CD4-positive, CD25-positive, alpha-beta regulatory T cell (primary cell): ENCODE results near the gene OPN5. TPM values are rescaled to one million over a fixed set of nuclear protein-coding genes. Genes with fewer than 3 reads are reported as not detected.

ENCODE experiments used
- ATAC-seq, 2 donors: fragments of 150-1000 bp; cut with Tn5 transposase; one replicate each; pipeline ENCODE4 v1.10.0; 2021; ENCODE audit warnings: low read depth in 2 of 2, moderate number of reproducible peaks in 2 of 2, moderate library complexity in 1 of 2
- DNase-seq, 3 donors: peaks; one replicate each; pipeline versions ENCODE4 v3.0.0 to v3.0.0-alpha.2; 2012 to 2022; ENCODE audit warnings: mixed read lengths in 1 of 3
- H3K27ac ChIP-seq: one replicate; pipeline ENCODE4 v1.7.0; 2013; ENCODE audit warnings: mild to moderate bottlenecking, low read length; ENCODE audit not compliant: insufficient read depth, poor library complexity, severe bottlenecking
- H3K27me3 ChIP-seq: one replicate; pipeline ENCODE4 v1.7.0; 2013; ENCODE audit warnings: low read length; ENCODE audit not compliant: control insufficient read depth, insufficient read depth
- H3K36me3 ChIP-seq: one replicate; pipeline ENCODE4 v1.7.0; 2013; ENCODE audit warnings: mild to moderate bottlenecking, low read length, moderate library complexity; ENCODE audit not compliant: control insufficient read depth, insufficient read depth
- H3K4me1 ChIP-seq: 2 replicates; pipeline ENCODE4 v1.7.0; 2013; ENCODE audit warnings: mild to moderate bottlenecking, low read length; ENCODE audit not compliant: insufficient read depth, control insufficient read depth, poor library complexity, severe bottlenecking
- H3K4me3 ChIP-seq: one replicate; pipeline ENCODE4 v1.7.0; 2013; ENCODE audit warnings: low read depth, mild to moderate bottlenecking, low read length, moderate library complexity
- H3K9me3 ChIP-seq, 2 experiments: 1 replicate in 1 of 2; 2 replicates in 1 of 2; pipeline ENCODE4 v1.7.0; 2013; ENCODE audit warnings: low read length in 2 of 2, mild to moderate bottlenecking in 1 of 2, moderate library complexity in 1 of 2; ENCODE audit not compliant: control insufficient read depth in 2 of 2
- H3K27ac Mint-ChIP-seq, 3 donors: one replicate each; pipeline ENCODE4 v1.8.0; 2020 to 2022; ENCODE audit warnings: mild to moderate bottlenecking in 3 of 3, mixed read lengths in 3 of 3, moderate library complexity in 2 of 3
- H3K27me3 Mint-ChIP-seq: one replicate; pipeline ENCODE4 v1.8.0; 2022; ENCODE audit warnings: mild to moderate bottlenecking, mixed read lengths
- H3K36me3 Mint-ChIP-seq: one replicate; pipeline ENCODE4 v1.8.0; 2020; ENCODE audit warnings: mixed read lengths
- H3K4me1 Mint-ChIP-seq, 4 donors: one replicate each; pipeline ENCODE4 v1.8.0; 2020 to 2022; ENCODE audit warnings: mixed read lengths in 4 of 4, mild to moderate bottlenecking in 1 of 4
- H3K4me3 Mint-ChIP-seq, 4 donors: one replicate each; pipeline ENCODE4 v1.8.0; 2020 to 2022; ENCODE audit warnings: mild to moderate bottlenecking in 4 of 4, mixed read lengths in 4 of 4, moderate library complexity in 3 of 4
- H3K9me3 Mint-ChIP-seq, 7 donors: one replicate each; pipeline ENCODE4 v1.8.0; 2020 to 2022; ENCODE audit warnings: mixed read lengths in 7 of 7, mild to moderate bottlenecking in 3 of 7, moderate library complexity in 2 of 7
- polyA plus RNA-seq, 4 donors: library from polyadenylated mRNA; unstranded; fragments of 300-500 nt; fragmentation: Illumina TruSeq; gene quantifications; one replicate each; pipeline ENCODE4 v1.2.3, GENCODE V29; 2021
- total RNA-seq: library from RNA; stranded (reverse); gene quantifications from one replicate; pipeline ENCODE4 v1.2.3, GENCODE V29; 2022

The OPN5 gene
- total and polyA plus RNA-seq, 5 donors from 2014 or later: not detected

DNA sequence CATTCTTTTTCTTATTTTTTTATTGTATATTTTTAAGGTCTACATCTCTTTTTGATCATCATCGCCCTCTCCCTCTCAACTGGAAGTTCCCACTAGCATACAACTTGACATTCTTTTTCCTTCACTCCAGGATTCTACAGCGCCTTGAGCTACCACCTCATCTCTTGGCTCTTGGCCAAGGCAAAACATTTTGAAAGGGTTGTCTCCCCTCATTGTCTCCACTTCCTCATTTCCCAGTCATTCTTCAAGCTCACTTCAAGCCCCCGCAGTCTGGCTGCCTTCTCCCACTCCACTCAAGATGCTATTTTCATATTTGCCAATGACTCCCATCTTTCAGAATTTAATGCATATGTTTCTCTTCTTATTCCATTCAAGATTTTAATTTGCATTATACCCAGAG, 63.0 kb downstream of the OPN5 start:
- no peak overlapping the region for H3K4me3 ChIP-seq
- no peaks in the 10 kb centered on the region for H3K9me3 ChIP-seq
- no peaks in the 10 kb centered on the region for H3K36me3 ChIP-seq
- H3K9me3 Mint-ChIP-seq: peaks cover 0 to 2% (median 0%) of the 10 kb centered on the region in 7 donors
- H3K27me3 Mint-ChIP-seq: no peaks in the 10 kb centered on the region
- no peak overlapping the region for H3K27ac Mint-ChIP-seq
- ATAC-seq (no peak), DNase-seq (no peak)
- H3K4me1 ChIP-seq: no peaks in the 10 kb centered on the region
- no peak overlapping the region for H3K4me3 Mint-ChIP-seq
- peaks cover 4% of the 10 kb centered on the region for H3K27me3 ChIP-seq
- H3K27ac ChIP-seq: no peak overlapping the region
- no peaks in the 10 kb centered on the region for H3K36me3 Mint-ChIP-seq
- no peaks in the 10 kb centered on the region for H3K4me1 Mint-ChIP-seq

GRCh38 chr6:47846752-47847151, 64.9 kb downstream of the OPN5 start:
- H3K4me3 ChIP-seq: no peak overlapping the region
- no peak overlapping the region for H3K27ac ChIP-seq
- DNase-seq: no peak
- no peaks in the 10 kb centered on the region for H3K4me1 Mint-ChIP-seq
- no peaks in the 10 kb centered on the region for H3K9me3 ChIP-seq
- no peaks in the 10 kb centered on the region for H3K36me3 Mint-ChIP-seq
- H3K27me3 ChIP-seq: no peaks in the 10 kb centered on the region
- no peak overlapping the region for H3K4me3 Mint-ChIP-seq
- H3K36me3 ChIP-seq: no peaks in the 10 kb centered on the region
- no peaks in the 10 kb centered on the region for H3K4me1 ChIP-seq
- H3K9me3 Mint-ChIP-seq: peaks cover 0 to 8% (median 0%) of the 10 kb centered on the region in 7 donors
- H3K27ac Mint-ChIP-seq: peak overlapping the region in 1 of 3 donors; percentile 35
- H3K27me3 Mint-ChIP-seq: no peaks in the 10 kb centered on the region
- no peak for ATAC-seq

GRCh38 chr6:47851091-47851490, 69.3 kb downstream of the OPN5 start:
- DNase-seq (no peak), ATAC-seq (no peak)
- H3K4me1 ChIP-seq: no peaks in the 10 kb centered on the region
- no peak overlapping the region for H3K4me3 ChIP-seq
- Mint-ChIP-seq H3K9me3 (peaks cover 0 to 9% (median 0%) of the 10 kb centered on the region in 7 donors), H3K4me3 (no peak overlapping the region), H3K4me1 (no peaks in the 10 kb centered on the region), H3K27me3 (no peaks in the 10 kb centered on the region), H3K36me3 (no peaks in the 10 kb centered on the region), H3K27ac (no peak overlapping the region)
- no peaks in the 10 kb centered on the region for H3K36me3 ChIP-seq
- H3K9me3 ChIP-seq: no peaks in the 10 kb centered on the region
- H3K27me3 ChIP-seq: no peaks in the 10 kb centered on the region
- no peak overlapping the region for H3K27ac ChIP-seq

DNA sequence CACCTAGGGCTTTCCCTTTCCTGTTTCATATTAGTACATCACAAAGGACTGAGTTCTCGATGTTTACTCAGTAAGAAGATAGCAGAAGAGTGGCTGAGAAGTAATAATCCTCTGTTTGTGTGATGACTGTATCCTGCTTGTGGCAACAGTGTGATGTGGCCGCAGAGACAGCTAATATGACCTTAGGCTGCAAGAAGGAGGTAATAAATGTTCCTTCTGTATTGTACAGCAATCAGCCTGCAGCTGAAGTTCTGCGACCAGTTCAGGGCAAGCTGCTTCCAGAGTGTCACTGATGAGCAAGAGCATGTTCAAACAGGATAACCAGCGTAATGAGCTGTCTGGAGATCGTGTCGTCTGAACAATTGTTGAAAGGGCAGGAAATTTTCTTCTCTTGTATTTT, 70.9 kb downstream of the OPN5 start:
- ATAC-seq: no peak
- peaks cover 0 to 9% (median 0%) of the 10 kb centered on the region in 7 donors for H3K9me3 Mint-ChIP-seq
- Histone ChIP-seq H3K36me3 (no peaks in the 10 kb centered on the region), H3K4me3 (no peak overlapping the region), H3K9me3 (no peaks in the 10 kb centered on the region), H3K27ac (no peak overlapping the region), H3K27me3 (no peaks in the 10 kb centered on the region), H3K4me1 (no peaks in the 10 kb centered on the region)
- no peak for DNase-seq
- H3K27me3 Mint-ChIP-seq: no peaks in the 10 kb centered on the region
- no peak overlapping the region for H3K4me3 Mint-ChIP-seq
- H3K27ac Mint-ChIP-seq: no peak overlapping the region
- no peaks in the 10 kb centered on the region for H3K4me1 Mint-ChIP-seq
- H3K36me3 Mint-ChIP-seq: no peaks in the 10 kb centered on the region

DNA sequence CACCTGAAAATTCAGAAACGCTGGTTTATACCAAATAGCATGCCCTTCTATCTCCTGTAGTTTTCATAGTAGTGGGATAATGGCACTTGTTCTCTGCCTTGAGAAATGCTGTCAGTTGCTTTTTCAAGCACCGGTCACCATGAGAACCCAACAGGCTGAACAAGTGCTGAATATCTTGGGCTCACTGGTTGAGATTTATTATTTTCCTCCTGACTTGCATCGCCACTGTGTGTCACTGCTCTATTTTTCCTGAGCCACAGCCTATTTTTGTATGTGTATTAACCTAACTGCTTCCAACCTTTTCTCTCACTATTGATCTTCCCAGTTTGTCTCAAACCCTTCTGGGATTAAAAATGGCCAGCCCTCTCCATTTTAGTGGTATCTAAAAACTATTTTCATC, 71.9 kb downstream of the OPN5 start:
- H3K4me3 Mint-ChIP-seq: no peak overlapping the region
- Histone ChIP-seq H3K27me3 (no peaks in the 10 kb centered on the region), H3K27ac (no peak overlapping the region), H3K4me3 (no peak overlapping the region), H3K4me1 (no peaks in the 10 kb centered on the region), H3K36me3 (no peaks in the 10 kb centered on the region), H3K9me3 (no peaks in the 10 kb centered on the region)
- no peaks in the 10 kb centered on the region for H3K4me1 Mint-ChIP-seq
- ATAC-seq (no peak), DNase-seq (no peak)
- no peaks in the 10 kb centered on the region for H3K36me3 Mint-ChIP-seq
- H3K9me3 Mint-ChIP-seq: peaks cover 0 to 7% (median 0%) of the 10 kb centered on the region in 7 donors
- no peaks in the 10 kb centered on the region for H3K27me3 Mint-ChIP-seq
- no peak overlapping the region for H3K27ac Mint-ChIP-seq

DNA sequence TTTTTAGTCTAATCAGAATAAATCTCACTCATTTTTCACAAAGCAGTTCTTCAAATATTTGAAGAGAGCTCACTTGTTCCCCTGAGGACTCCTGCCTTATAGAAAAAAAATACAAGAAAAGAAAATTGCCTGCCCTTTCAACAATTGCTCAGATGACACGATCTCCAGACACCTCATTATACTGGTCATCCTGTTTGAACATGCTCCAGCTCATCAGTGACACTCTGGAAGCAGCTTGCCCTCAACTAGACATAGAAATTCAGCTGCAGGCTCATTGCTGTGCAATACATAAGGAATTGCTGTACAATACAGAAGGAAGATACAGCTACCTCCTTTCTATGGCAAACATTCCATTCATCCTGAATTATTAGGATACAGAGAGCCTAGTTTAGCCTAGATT, 73.1 kb downstream of the OPN5 start:
- Mint-ChIP-seq H3K4me1 (no peaks in the 10 kb centered on the region), H3K9me3 (peaks cover 0 to 6% (median 0%) of the 10 kb centered on the region in 7 donors), H3K27ac (no peak overlapping the region), H3K36me3 (no peaks in the 10 kb centered on the region), H3K4me3 (no peak overlapping the region), H3K27me3 (no peaks in the 10 kb centered on the region)
- no peaks in the 10 kb centered on the region for H3K9me3 ChIP-seq
- H3K27ac ChIP-seq: no peak overlapping the region
- no peak overlapping the region for H3K4me3 ChIP-seq
- no peak for DNase-seq
- H3K4me1 ChIP-seq: no peaks in the 10 kb centered on the region
- H3K36me3 ChIP-seq: no peaks in the 10 kb centered on the region
- ATAC-seq: no peak
- H3K27me3 ChIP-seq: no peaks in the 10 kb centered on the region

- H3K9me3 ChIP-seq: no peaks in the 10 kb centered on the region
- no peaks in the 10 kb centered on the region for H3K36me3 ChIP-seq
- Mint-ChIP-seq H3K4me1 (no peaks in the 10 kb centered on the region), H3K9me3 (peaks cover 0 to 3% (median 0%) of the 10 kb centered on the region in 7 donors), H3K27me3 (no peaks in the 10 kb centered on the region), H3K4me3 (no peak overlapping the region), H3K27ac (no peak overlapping the region), H3K36me3 (no peaks in the 10 kb centered on the region)
- no peaks in the 10 kb centered on the region for H3K27me3 ChIP-seq
- no peak overlapping the region for H3K4me3 ChIP-seq
- ATAC-seq (no peak), DNase-seq (no peak)
- no peak overlapping the region for H3K27ac ChIP-seq
- no peaks in the 10 kb centered on the region for H3K4me1 ChIP-seq
Observed at GRCh38 chr6:47859175-47859574, 77.3 kb downstream of the OPN5 start.

DNA sequence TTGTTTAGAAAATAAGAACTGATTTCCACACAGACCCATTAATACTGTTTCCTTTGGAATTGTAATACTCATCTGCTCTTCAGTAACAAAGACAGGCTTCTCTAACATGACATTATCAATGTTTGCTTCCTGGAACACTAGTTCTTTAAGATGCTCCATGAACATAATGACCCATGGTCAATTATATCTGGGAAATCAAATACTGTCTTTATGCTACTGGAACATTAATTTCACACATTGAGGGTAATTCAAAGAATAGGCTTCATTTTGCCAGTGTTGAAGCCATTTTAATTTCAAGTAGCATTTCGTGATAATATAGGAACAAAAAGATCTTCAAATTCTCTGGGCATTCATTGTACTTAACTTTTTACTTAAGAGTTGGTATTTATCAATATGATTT, 80.9 kb downstream of the OPN5 start:
- ATAC-seq (no peak), DNase-seq (no peak)
- Mint-ChIP-seq H3K9me3 (peaks cover 0 to 3% (median 0%) of the 10 kb centered on the region in 7 donors), H3K4me3 (no peak overlapping the region), H3K27ac (no peak overlapping the region), H3K36me3 (no peaks in the 10 kb centered on the region), H3K27me3 (no peaks in the 10 kb centered on the region), H3K4me1 (no peaks in the 10 kb centered on the region)
- H3K27me3 ChIP-seq: no peaks in the 10 kb centered on the region
- no peak overlapping the region for H3K4me3 ChIP-seq
- no peaks in the 10 kb centered on the region for H3K9me3 ChIP-seq
- no peaks in the 10 kb centered on the region for H3K4me1 ChIP-seq
- no peak overlapping the region for H3K27ac ChIP-seq
- H3K36me3 ChIP-seq: no peaks in the 10 kb centered on the region
